SK-N-SH (cell line): ENCODE measurements around the gene ABLIM2. TPM values are rescaled to one million over a fixed set of nuclear protein-coding genes. Genes with fewer than 3 reads are reported as not detected.

ENCODE experiments used
- CTCF ChIA-PET: fragments of 300-600, 350-600 bp; formaldehyde crosslinking; extraction: SDS; loops from one replicate; lab custom pipeline; 2021; lab: Yijun Ruan, JAX
- POLR2A ChIA-PET: fragments of 350-600 bp; sonication (Branson Sonifier 250); formaldehyde crosslinking; extraction: SDS; loops from one replicate; lab custom pipeline; 2020; ENCODE audit warnings: antibody characterized with exemption, inconsistent platforms; lab: Yijun Ruan, JAX
- DNase-seq: peaks from one replicate; pipeline ENCODE4 v3.0.0; 2012
- H2AFZ ChIP-seq: fragments of 200-600 bp; sonication (generic); 2 replicates; pipeline ENCODE4 v1.8.1; 2016; ENCODE audit warnings: antibody characterized with exemption, mild to moderate bottlenecking, low read depth
- H3F3A ChIP-seq: fragments of 200-600 bp; sonication (generic); replicated peaks from 2 replicates; pipeline ENCODE3; 2016; ENCODE audit warnings: antibody characterized with exemption, mild to moderate bottlenecking; ENCODE audit not compliant: insufficient read depth
- H3K27ac ChIP-seq, 2 experiments: fragments of 200-500 bp in 1 of 2; fragments of 200-600 bp in 1 of 2; sonication (Bioruptor generic) in 1 of 2; sonication (generic), shearing (Covaris generic) in 1 of 2; 2 replicates each; pipeline versions ENCODE4 v1.5.1 to v1.6.1; 2014 to 2016; ENCODE audit warnings: low read depth in 2 of 2, inconsistent platforms in 1 of 2, low read length in 1 of 2, mild to moderate bottlenecking in 1 of 2, mixed read lengths in 1 of 2
- H3K27me3 ChIP-seq: fragments of 200-600 bp; sonication (generic), shearing (Covaris generic); 2 replicates; pipeline ENCODE4 v1.6.1; 2016; ENCODE audit warnings: mixed run types; ENCODE audit not compliant: insufficient read depth
- H3K36me3 ChIP-seq, 2 experiments: fragments of 200-500 bp in 1 of 2; fragments of 200-600 bp in 1 of 2; sonication (Bioruptor generic) in 1 of 2; sonication (generic) in 1 of 2; replicated peaks in 1 of 2; 2 replicates each; pipeline versions ENCODE3 to v1.5.1; 2014 to 2016; ENCODE audit warnings: low read length in 1 of 2, mild to moderate bottlenecking in 1 of 2; ENCODE audit not compliant: insufficient read depth in 2 of 2, control insufficient read depth in 1 of 2
- H3K4me1 ChIP-seq, 2 experiments: fragments of 200-500 bp in 1 of 2; fragments of 200-600 bp in 1 of 2; sonication (Bioruptor generic) in 1 of 2; sonication (generic), shearing (Covaris generic) in 1 of 2; 2 replicates each; pipeline versions ENCODE4 v1.5.1 to v1.6.1; 2014 to 2016; ENCODE audit warnings: low read depth in 1 of 2, low read length in 1 of 2, mixed run types in 1 of 2; ENCODE audit not compliant: insufficient read depth in 2 of 2, control insufficient read depth in 1 of 2
- H3K4me2 ChIP-seq: fragments of 200-600 bp; sonication (generic), shearing (Covaris generic); 2 replicates; pipeline ENCODE4 v1.6.1; 2017; ENCODE audit warnings: mixed run types
- H3K4me3 ChIP-seq, 2 experiments: fragments of 200-500 bp in 1 of 2; fragments of 200-600 bp in 1 of 2; sonication (Bioruptor generic) in 1 of 2; sonication (generic), shearing (Covaris generic) in 1 of 2; 2 replicates each; pipeline versions ENCODE4 v1.5.1 to v1.8.1; 2014 to 2016; ENCODE audit warnings: low read depth in 2 of 2, inconsistent platforms in 1 of 2, low read length in 1 of 2, mild to moderate bottlenecking in 1 of 2, mixed read lengths in 1 of 2, moderate library complexity in 1 of 2
- H3K79me2 ChIP-seq: fragments of 200-600 bp; sonication (generic); 2 replicates; pipeline ENCODE4 v1.8.1; 2017; ENCODE audit warnings: mild to moderate bottlenecking; ENCODE audit not compliant: insufficient read depth
- H3K9ac ChIP-seq: fragments of 200-600 bp; sonication (generic); 2 replicates; pipeline ENCODE4 v1.6.1; 2017; ENCODE audit warnings: mixed run types
- H3K9me2 ChIP-seq: fragments of 200-600 bp; sonication (generic); 2 replicates; pipeline ENCODE4 v1.6.1; 2017; ENCODE audit warnings: mixed run types
- H3K9me3 ChIP-seq: fragments of 200-600 bp; sonication (generic); 2 replicates; pipeline ENCODE4 v1.6.1; 2017; ENCODE audit warnings: mixed run types, mild to moderate bottlenecking, moderate library complexity
- H4K20me1 ChIP-seq: fragments of 200-600 bp; sonication (generic); 2 replicates; pipeline ENCODE4 v1.6.1; 2017; ENCODE audit warnings: mild to moderate bottlenecking, mixed run types; ENCODE audit not compliant: insufficient read depth
- EP300 ChIP-seq, 2 experiments: IDR thresholded peaks; 2 replicates each; pipeline versions ENCODE4 v1.4.0 to v1.6.1; 2012; ENCODE audit warnings: borderline replicate concordance in 1 of 2, low read depth in 1 of 2, low read length in 1 of 2
- EZH2phosphoT487 ChIP-seq: fragments of 200-600 bp; sonication (generic); IDR thresholded peaks from 2 replicates; pipeline ENCODE4 v1.6.1; 2017; ENCODE audit warnings: low read depth, mixed run types, mild to moderate bottlenecking, antibody characterized with exemption, moderate library complexity, borderline replicate concordance
- FOSL2 ChIP-seq: IDR thresholded peaks from 2 replicates; pipeline ENCODE4 v1.4.0; 2012; ENCODE audit warnings: low read depth, mild to moderate bottlenecking, moderate library complexity, borderline replicate concordance
- FOXM1 ChIP-seq: IDR thresholded peaks from 2 replicates; pipeline ENCODE4 v1.4.0; 2012; ENCODE audit warnings: low read depth, mild to moderate bottlenecking
- GABPA ChIP-seq: IDR thresholded peaks from 2 replicates; pipeline ENCODE4 v1.4.0; 2012; ENCODE audit warnings: low read depth, mild to moderate bottlenecking
- NFIC ChIP-seq: IDR thresholded peaks from 2 replicates; pipeline ENCODE4 v1.4.0; 2012; ENCODE audit warnings: borderline replicate concordance
- NRF1 ChIP-seq: IDR thresholded peaks from 2 replicates; pipeline ENCODE4 v1.6.1; 2012; ENCODE audit warnings: low read depth, mild to moderate bottlenecking, low read length
- RAD21 ChIP-seq: IDR thresholded peaks from 2 replicates; pipeline ENCODE4 v1.6.1; 2012; ENCODE audit warnings: mild to moderate bottlenecking, low read length
- RFX5 ChIP-seq: IDR thresholded peaks from 2 replicates; pipeline ENCODE4 v1.6.1; 2012; ENCODE audit warnings: mild to moderate bottlenecking, improper control_type of control experiment, low read length
- SIN3A ChIP-seq: IDR thresholded peaks from 2 replicates; pipeline ENCODE4 v1.6.1; 2012; ENCODE audit warnings: low read depth, mild to moderate bottlenecking, low read length, moderate library complexity, borderline replicate concordance
- TAF1 ChIP-seq: IDR thresholded peaks from 2 replicates; pipeline ENCODE4 v1.6.1; 2012; ENCODE audit warnings: low read depth, mild to moderate bottlenecking, low read length, moderate library complexity, borderline replicate concordance
- TCF12 ChIP-seq: IDR thresholded peaks from 2 replicates; pipeline ENCODE4 v1.4.0; 2012
- YY1 ChIP-seq: IDR thresholded peaks from 2 replicates; pipeline ENCODE4 v1.4.0; 2012; ENCODE audit warnings: low read depth, mild to moderate bottlenecking
- WGBS: methylation state at CpG from one replicate; pipeline ENCODE4 v1.1.6; 2017; ENCODE audit warnings: low lambda C conversion rate; 5-methylcytosine and 5-hydroxymethylcytosine counted together
- polyA plus RNA-seq, 3 experiments: library from polyadenylated mRNA; depleted of rRNA; stranded (reverse); fragments of >200 nt; gene quantifications; 2 replicates each; pipeline ENCODE4 v1.2.3, GENCODE V29; 2012
- TF ChIP-seq, protein P1 (sequence below): IDR thresholded peaks from 2 replicates; pipeline ENCODE4 v1.6.1; 2012; ENCODE audit warnings: mild to moderate bottlenecking, low read depth, low read length, moderate library complexity
- TF ChIP-seq, protein P2 (sequence below): fragments of 150-350 bp; IDR thresholded peaks from 2 replicates; pipeline ENCODE4 v1.6.1; 2016; ENCODE audit warnings: mild to moderate bottlenecking, low read depth, low read length
- TF ChIP-seq, protein P3 (sequence below): fragments of 200-600 bp; sonication (generic); IDR thresholded peaks from 2 replicates; pipeline ENCODE4 v1.6.1; 2017; ENCODE audit warnings: antibody characterized with exemption, mild to moderate bottlenecking, moderate library complexity

The ABLIM2 gene
- polyA plus RNA-seq, 1 of the 3 experiments (the other 2 are of a cell fraction), result 0.53 TPM

DNA sequence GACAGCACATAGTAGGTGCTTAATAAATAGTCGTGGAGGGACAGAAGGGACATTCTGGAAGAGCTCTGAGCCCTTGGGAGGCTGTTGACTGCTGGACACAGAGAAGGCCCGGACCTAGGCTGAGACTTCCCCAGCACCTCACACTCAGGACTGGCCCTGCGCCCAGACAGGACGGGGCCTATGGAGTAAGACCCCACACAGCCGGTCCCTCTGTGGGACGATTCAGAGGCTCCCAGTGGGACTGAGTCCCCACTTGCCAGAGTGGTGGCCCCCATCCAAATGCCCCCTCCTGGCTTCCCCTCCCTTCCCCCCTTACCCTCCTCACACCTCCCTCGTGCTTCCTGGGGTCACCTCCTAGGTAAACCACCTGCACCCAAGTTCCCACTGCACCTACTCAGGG, 8.9 kb downstream of the ABLIM2 start:
- POLR2A ChIA-PET, result no interaction called here
- CTCF ChIA-PET, result interaction anchor here (1.3 kb wide), 1 partner anchor 27 kb away, joined by 4 read pairs; no protein-coding TSS in a partner anchor
- TF ChIP-seq FOSL2, result no peak
- no peak for TF ChIP-seq EZH2phosphoT487
- TF ChIP-seq, protein P1, sequence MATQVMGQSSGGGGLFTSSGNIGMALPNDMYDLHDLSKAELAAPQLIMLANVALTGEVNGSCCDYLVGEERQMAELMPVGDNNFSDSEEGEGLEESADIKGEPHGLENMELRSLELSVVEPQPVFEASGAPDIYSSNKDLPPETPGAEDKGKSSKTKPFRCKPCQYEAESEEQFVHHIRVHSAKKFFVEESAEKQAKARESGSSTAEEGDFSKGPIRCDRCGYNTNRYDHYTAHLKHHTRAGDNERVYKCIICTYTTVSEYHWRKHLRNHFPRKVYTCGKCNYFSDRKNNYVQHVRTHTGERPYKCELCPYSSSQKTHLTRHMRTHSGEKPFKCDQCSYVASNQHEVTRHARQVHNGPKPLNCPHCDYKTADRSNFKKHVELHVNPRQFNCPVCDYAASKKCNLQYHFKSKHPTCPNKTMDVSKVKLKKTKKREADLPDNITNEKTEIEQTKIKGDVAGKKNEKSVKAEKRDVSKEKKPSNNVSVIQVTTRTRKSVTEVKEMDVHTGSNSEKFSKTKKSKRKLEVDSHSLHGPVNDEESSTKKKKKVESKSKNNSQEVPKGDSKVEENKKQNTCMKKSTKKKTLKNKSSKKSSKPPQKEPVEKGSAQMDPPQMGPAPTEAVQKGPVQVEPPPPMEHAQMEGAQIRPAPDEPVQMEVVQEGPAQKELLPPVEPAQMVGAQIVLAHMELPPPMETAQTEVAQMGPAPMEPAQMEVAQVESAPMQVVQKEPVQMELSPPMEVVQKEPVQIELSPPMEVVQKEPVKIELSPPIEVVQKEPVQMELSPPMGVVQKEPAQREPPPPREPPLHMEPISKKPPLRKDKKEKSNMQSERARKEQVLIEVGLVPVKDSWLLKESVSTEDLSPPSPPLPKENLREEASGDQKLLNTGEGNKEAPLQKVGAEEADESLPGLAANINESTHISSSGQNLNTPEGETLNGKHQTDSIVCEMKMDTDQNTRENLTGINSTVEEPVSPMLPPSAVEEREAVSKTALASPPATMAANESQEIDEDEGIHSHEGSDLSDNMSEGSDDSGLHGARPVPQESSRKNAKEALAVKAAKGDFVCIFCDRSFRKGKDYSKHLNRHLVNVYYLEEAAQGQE, result no peak
- no peak for TF ChIP-seq NRF1
- no peak for TF ChIP-seq EP300 (IDR thresholded peaks at IDR 0.05; ENCODE audit: borderline replicate concordance in 1 of 2, low read depth in 1 of 2, low read length in 1 of 2)
- TF ChIP-seq FOXM1, result no peak
- no peak for TF ChIP-seq TCF12
- TF ChIP-seq, protein P2, sequence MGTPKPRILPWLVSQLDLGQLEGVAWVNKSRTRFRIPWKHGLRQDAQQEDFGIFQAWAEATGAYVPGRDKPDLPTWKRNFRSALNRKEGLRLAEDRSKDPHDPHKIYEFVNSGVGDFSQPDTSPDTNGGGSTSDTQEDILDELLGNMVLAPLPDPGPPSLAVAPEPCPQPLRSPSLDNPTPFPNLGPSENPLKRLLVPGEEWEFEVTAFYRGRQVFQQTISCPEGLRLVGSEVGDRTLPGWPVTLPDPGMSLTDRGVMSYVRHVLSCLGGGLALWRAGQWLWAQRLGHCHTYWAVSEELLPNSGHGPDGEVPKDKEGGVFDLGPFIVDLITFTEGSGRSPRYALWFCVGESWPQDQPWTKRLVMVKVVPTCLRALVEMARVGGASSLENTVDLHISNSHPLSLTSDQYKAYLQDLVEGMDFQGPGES, result no peak
- no peak for TF ChIP-seq GABPA
- TF ChIP-seq RAD21, result no peak
- TF ChIP-seq YY1, result no peak
- TF ChIP-seq NFIC, result no peak
- TF ChIP-seq, protein P3, sequence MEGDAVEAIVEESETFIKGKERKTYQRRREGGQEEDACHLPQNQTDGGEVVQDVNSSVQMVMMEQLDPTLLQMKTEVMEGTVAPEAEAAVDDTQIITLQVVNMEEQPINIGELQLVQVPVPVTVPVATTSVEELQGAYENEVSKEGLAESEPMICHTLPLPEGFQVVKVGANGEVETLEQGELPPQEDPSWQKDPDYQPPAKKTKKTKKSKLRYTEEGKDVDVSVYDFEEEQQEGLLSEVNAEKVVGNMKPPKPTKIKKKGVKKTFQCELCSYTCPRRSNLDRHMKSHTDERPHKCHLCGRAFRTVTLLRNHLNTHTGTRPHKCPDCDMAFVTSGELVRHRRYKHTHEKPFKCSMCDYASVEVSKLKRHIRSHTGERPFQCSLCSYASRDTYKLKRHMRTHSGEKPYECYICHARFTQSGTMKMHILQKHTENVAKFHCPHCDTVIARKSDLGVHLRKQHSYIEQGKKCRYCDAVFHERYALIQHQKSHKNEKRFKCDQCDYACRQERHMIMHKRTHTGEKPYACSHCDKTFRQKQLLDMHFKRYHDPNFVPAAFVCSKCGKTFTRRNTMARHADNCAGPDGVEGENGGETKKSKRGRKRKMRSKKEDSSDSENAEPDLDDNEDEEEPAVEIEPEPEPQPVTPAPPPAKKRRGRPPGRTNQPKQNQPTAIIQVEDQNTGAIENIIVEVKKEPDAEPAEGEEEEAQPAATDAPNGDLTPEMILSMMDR, result no peak
- no peak for TF ChIP-seq SIN3A
- TF ChIP-seq RFX5, result no peak
- TF ChIP-seq TAF1, result no peak
- H4K20me1 ChIP-seq, result no peaks in the 10 kb centered on the region
- H3K27me3 ChIP-seq, result peaks cover 12% of the 10 kb centered on the region; the same call in 1 of the 2 replicates
- no peaks in the 10 kb centered on the region for H3F3A ChIP-seq
- H3K4me2 ChIP-seq, result no peak overlapping the region
- DNase-seq, result no peak
- H3K4me1 ChIP-seq, result peaks cover 0 to 11% of the 10 kb centered on the region in 2 experiments; a peak in 1 of 4 replicates
- no peaks in the 10 kb centered on the region for H3K36me3 ChIP-seq
- H3K9me3 ChIP-seq, result no peaks in the 10 kb centered on the region
- no peak overlapping the region for H2AFZ ChIP-seq
- no peaks in the 10 kb centered on the region for H3K79me2 ChIP-seq
- H3K9me2 ChIP-seq, result no peaks in the 10 kb centered on the region
- no peak overlapping the region for H3K4me3 ChIP-seq
- H3K27ac ChIP-seq, result no peak overlapping the region
- 41% methylated on average over 4 of the region's 7 CpGs for WGBS
- no peak overlapping the region for H3K9ac ChIP-seq
